Left lung (tissue), 10 donors: ENCODE measurements around the gene RILP. TPM values are rescaled to one million over a fixed set of nuclear protein-coding genes. Genes with fewer than 3 reads are reported as not detected.

Experiments used
- ATAC-seq: fragments of 200-7000 bp; cut with Tn5 transposase; one replicate; pipeline ENCODE4 v1.9.1; 2020; ENCODE audit warnings: moderate library complexity
- DNase-seq, 4 donors: peaks; one replicate each; pipeline ENCODE4 v3.0.0-alpha.2; 2013 to 2020
- H3K27ac ChIP-seq, 2 donors: fragments of 200-600 bp; sonication (generic) in 1 of 2; one replicate each; pipeline versions ENCODE4 v1.5.0 to v1.8.0; 2020 to 2021
- H3K27me3 ChIP-seq, 2 donors: fragments of 200-600 bp; sonication (generic) in 1 of 2; one replicate each; pipeline versions ENCODE4 v1.5.0 to v1.8.0; 2020 to 2021
- H3K36me3 ChIP-seq, 2 donors: fragments of 200-600 bp; sonication (generic) in 1 of 2; one replicate each; pipeline versions ENCODE4 v1.5.0 to v1.8.0; 2020 to 2021
- H3K4me1 ChIP-seq, 2 donors: fragments of 200-600 bp; one replicate each; pipeline ENCODE4 v1.8.0; 2021
- H3K4me3 ChIP-seq, 2 donors: fragments of 200-600 bp; sonication (generic) in 1 of 2; one replicate each; pipeline versions ENCODE4 v1.5.0 to v1.8.0; 2020 to 2021; ENCODE audit warnings: mild to moderate bottlenecking in 1 of 2
- H3K9me3 ChIP-seq, 2 donors: fragments of 200-600 bp; sonication (generic) in 1 of 2; one replicate each; pipeline versions ENCODE4 v1.5.0 to v1.8.0; 2020 to 2021
- CTCF ChIP-seq, 2 donors: fragments of 200-600 bp; sonication (generic) in 1 of 2; IDR thresholded peaks; one replicate each; pipeline versions ENCODE4 v1.5.0 to v1.8.0; 2021; ENCODE audit warnings: antibody characterized with exemption in 2 of 2
- intact Hi-C, 2 donors: fragments of 100-400 bp; cut with DNase I; formaldehyde crosslinking; loops; one replicate each; pipeline versions ENCODE4 v1.11.2 to v1.14.2; 2022
- polyA plus RNA-seq, 6 donors: library from polyadenylated mRNA; unstranded; fragments of 120-200 nt; gene quantifications; one replicate each; pipeline ENCODE4 v1.2.1, GENCODE V29; 2013; ENCODE audit not compliant: insufficient read length in 6 of 6
- total RNA-seq, 2 donors: library from RNA; stranded (reverse); fragmentation: NEBNext Ultra II Directional; extraction: Animal tissue kit (Norgen Biotek cat#: 25700); gene quantifications; one replicate each; pipeline ENCODE4 v1.2.1, GENCODE V29; 2021
- donor health status: DM: no; HTN: yes; CAD: no.
- donor health status: DM: no; HTN: no; CAD: no.

The RILP gene
- total and polyA plus RNA-seq, 8 donors: 6.3 to 34.7 (median 7.7) TPM

GRCh38 chr17:1611715-1612114, 38.0 kb downstream of the RILP start:
- no peaks in the 10 kb centered on the region for H3K9me3 ChIP-seq
- no peak overlapping the region for H3K4me3 ChIP-seq
- intact Hi-C loops: no loop called here
- no peaks in the 10 kb centered on the region for H3K27me3 ChIP-seq
- H3K36me3 ChIP-seq: peaks cover 0 to 70% of the 10 kb centered on the region in 2 donors
- peaks cover 0 to 93% of the 10 kb centered on the region in 2 donors for H3K4me1 ChIP-seq
- DNase-seq (peak in 1 of 4 donors; percentile 41), ATAC-seq (peak; percentile 33)
- TF ChIP-seq CTCF (IDR thresholded peaks at IDR 0.05): no peak
- H3K27ac ChIP-seq: peak overlapping the region; percentile 39 to 70

GRCh38 chr17:1608676-1609075, 41.0 kb downstream of the RILP start:
- DNase-seq (no peak), ATAC-seq (no peak)
- peaks cover 0 to 90% of the 10 kb centered on the region in 2 donors for H3K4me1 ChIP-seq
- peak overlapping the region in 1 of 2 donors; percentile 87 for H3K27ac ChIP-seq
- no peaks in the 10 kb centered on the region for H3K27me3 ChIP-seq
- no peak for TF ChIP-seq CTCF (IDR thresholded peaks at IDR 0.05)
- no peaks in the 10 kb centered on the region for H3K9me3 ChIP-seq
- intact Hi-C loops: no loop called here
- H3K36me3 ChIP-seq: peaks cover 0 to 64% of the 10 kb centered on the region in 2 donors
- no peak overlapping the region for H3K4me3 ChIP-seq

- peak overlapping the region; percentile 11 to 87 for H3K27ac ChIP-seq
- DNase-seq (no peak), ATAC-seq (no peak)
- TF ChIP-seq CTCF (IDR thresholded peaks at IDR 0.05): no peak
- no peak overlapping the region for H3K4me3 ChIP-seq
- H3K4me1 ChIP-seq: peaks cover 0 to 88% of the 10 kb centered on the region in 2 donors
- H3K9me3 ChIP-seq: no peaks in the 10 kb centered on the region
- H3K36me3 ChIP-seq: peaks cover 0 to 63% of the 10 kb centered on the region in 2 donors
- no peaks in the 10 kb centered on the region for H3K27me3 ChIP-seq
- intact Hi-C loops: no loop called here
These were observed 41.7 kb downstream of the RILP start for GRCh38 chr17:1607971-1608320.

GRCh38 chr17:1606352-1606985, 43.2 kb downstream of the RILP start:
- Histone ChIP-seq H3K4me3 (no peak overlapping the region), H3K9me3 (no peaks in the 10 kb centered on the region), H3K4me1 (peaks cover 0 to 73% of the 10 kb centered on the region in 2 donors), H3K27ac (peak overlapping the region; percentile 53 to 87), H3K27me3 (no peaks in the 10 kb centered on the region), H3K36me3 (peaks cover 0 to 65% of the 10 kb centered on the region in 2 donors)
- peak in 1 of 4 donors; percentile 75 for DNase-seq
- TF ChIP-seq CTCF (IDR thresholded peaks at IDR 0.05): no peak
- no peak for ATAC-seq
- intact Hi-C loops: no loop called here

GRCh38 chr17:1605681-1606351, 43.9 kb downstream of the RILP start:
- no peak for TF ChIP-seq CTCF (IDR thresholded peaks at IDR 0.05)
- ATAC-seq (no peak), DNase-seq (peak in 1 of 4 donors; percentile 56)
- Histone ChIP-seq H3K9me3 (no peaks in the 10 kb centered on the region), H3K4me1 (peaks cover 0 to 68% of the 10 kb centered on the region in 2 donors), H3K27ac (peak overlapping the region in 1 of 2 donors; percentile 87), H3K36me3 (peaks cover 0 to 67% of the 10 kb centered on the region in 2 donors), H3K4me3 (no peak overlapping the region), H3K27me3 (no peaks in the 10 kb centered on the region)
- intact Hi-C loops: no loop called here
